NCI-H526 treated with DMSO at 0.1 percent for 48 hours (cell line): Measurements from ENCODE around the gene KLHL3.

Experiments used
- DNase-seq: peaks from one replicate; lab custom pipeline; 2025; lab: John Stamatoyannopoulos, UW

KLHL3 gene

DNA sequence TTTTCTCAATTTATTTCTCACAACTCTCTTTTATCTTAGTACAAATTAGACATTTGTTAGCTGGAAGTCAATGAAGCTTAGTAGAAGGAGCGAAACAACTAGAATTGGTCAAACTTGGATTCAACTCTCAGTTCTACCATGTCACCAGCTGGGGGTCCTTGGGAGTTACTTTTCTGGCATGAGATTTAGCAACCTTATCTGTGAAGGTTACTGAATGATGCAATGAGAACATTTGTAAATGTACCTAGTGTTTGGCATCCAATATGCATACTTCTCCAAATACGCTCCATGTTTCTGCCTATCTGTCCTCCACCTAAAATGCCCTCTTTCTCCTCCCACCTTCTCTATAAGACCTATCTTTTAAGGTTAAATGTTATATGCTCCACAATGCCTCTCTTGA is 12.0 kb upstream of the KLHL3 start:
- no peak for DNase-seq

DNA sequence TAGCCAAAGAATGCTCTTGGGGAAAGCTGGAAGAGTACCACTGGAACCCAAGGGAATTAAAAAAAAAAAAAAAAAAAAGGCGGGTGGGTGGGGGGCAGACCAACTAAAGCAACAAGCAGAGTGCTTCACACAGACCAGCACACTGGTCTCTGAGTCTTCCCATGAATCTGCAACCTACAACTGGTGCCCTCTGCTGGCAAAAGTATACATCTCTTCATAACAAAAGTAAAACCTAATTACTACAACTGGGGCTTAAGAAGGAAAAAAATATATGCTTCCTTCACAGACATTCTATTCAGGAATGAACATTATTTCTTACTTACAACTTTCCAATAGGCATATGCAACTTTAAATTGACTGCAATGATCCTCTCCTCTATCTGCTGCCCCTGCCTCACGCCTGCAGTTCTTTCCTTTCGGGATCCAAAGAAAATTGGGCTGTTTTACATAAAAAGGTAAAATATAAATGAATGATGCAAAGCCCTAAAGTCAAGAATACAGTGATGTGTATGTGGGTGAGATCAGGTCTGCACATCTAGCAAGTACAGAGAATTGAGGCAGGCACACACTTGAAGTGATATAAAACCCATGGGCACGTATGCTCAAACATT is 7.2 kb upstream of the KLHL3 start:
- peak; percentile 49 for DNase-seq

- peak; percentile 46 for DNase-seq
Measured at GRCh38 chr5:137741718-137742117, 5.8 kb upstream of the KLHL3 start.

DNA sequence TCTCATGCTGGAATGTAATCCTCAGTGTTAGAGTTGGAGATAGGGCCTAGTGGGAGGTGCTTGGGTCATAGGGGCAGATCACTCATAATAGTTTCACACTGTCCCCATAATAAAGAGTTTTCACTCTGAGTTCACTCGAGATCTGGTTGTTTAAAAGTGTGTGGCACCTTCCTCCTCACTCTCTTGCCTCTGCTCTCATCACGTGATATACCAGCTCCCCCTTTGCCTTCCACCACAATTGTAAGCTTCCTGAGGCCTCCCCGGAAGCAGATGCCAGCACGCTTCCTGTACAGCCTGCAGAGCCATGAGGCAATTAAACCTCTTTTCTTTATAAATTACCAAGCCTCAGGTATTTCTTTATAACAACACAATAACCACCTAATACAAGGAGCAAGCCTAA is 3.8 kb upstream of the KLHL3 start:
- DNase-seq: no peak

DNA sequence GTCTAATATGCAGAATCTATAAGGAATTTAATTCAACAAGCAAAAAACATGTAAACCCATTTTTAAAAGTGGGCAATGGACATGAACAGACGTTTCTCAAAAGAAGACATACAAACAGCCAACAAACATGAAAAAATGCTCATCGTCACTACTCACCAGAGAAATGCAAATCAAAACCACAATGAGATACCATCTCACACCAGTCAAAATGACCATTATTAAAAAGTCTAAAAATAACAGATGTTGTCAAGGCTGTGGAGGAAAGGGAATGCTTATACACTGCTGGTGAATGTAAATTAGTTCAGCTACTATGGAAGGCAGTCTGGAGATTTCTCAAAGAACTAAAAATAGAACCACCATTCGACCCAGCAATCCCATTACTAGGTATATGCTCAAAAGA is 3.1 kb upstream of the KLHL3 start:
- peak; percentile 69 for DNase-seq

GRCh38 chr5:137737349-137738131 is 1.7 kb upstream of the KLHL3 start:
- DNase-seq: no peak

DNA sequence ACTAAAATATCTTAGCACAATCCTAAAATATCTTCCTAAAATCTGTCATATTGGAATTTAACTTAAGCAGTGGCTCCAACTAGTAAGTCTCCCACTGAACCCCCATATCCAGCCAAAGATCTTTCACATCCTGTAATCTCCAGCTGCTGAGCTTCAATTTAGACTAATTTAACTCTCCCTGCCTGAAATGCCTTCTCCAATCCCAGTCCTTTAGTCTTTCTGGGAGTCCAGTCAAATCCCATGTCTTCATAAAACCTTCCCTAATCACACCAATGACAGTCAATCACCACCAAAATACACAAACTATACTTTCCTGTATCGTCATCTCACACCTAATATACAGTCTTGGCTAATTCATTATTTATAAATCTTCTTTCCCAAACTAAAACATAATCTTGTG is 607 bp upstream of the KLHL3 start:
- no peak for DNase-seq

- peak; percentile 32 for DNase-seq
Measured at GRCh38 chr5:137734962-137735554, 831 bp downstream of the KLHL3 start.

- DNase-seq: no peak
Measured at GRCh38 chr5:137734331-137734730, 1.6 kb downstream of the KLHL3 start.

DNA sequence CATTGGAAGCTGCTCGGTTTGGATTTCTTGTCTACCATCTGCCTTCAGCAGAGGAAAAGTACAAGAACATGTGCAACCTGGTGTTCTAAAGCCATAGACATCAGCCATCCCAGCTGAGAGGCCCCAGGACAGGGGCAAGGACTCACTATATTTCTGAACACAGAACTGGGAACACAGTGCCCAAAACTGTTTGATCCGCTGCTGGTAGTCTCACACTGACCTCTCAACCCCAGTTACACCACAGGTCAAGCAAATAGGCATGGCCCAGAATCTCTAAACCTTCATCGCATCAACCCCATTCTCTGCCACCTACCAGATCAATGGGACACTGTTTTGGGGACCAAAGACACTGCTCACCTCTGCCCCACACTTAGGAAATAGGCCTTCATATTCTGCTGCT is 2.0 kb downstream of the KLHL3 start:
- no peak for DNase-seq

DNA sequence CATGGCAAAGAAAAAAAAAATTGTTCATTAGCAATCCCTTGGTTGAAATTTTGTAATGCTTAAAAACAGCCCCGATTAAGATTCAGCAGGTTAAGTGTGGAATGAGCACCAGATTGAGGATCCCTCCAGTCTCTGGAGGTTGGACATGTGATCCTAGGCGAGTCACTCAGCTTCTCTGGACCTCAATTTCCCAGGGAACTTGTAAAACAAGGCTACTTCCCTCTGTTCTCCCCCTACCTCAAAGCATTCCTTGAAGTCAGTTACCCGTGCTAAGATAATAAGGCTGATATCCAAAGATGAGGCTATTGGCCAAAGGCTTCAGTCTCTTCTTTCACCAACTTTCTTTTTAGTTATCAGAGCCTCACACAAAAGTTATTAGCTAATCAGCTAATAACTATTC is 2.9 kb downstream of the KLHL3 start:
- no peak for DNase-seq

GRCh38 chr5:137731176-137731575 is 4.7 kb downstream of the KLHL3 start:
- no peak for DNase-seq

- no peak for DNase-seq
Measured at GRCh38 chr5:137730336-137730735, 5.6 kb downstream of the KLHL3 start.

DNA sequence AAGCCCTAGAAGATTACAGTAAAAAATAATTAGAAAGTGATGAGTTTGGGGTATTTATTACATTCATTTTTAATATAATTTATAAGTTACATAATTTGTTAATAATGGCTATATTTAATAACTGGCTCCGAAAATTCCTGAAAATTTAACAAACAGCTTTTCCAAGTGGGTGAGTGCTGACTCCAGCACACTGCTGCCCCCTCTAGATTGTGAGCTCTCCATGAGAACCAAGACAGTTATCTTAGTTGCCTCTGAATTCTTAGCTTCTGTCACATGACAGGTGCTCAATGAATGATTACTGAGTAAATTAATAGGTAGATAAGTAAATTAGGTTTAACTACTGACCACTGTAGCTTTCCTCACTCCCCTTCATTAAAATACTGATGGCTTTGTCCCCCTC is 7.8 kb downstream of the KLHL3 start:
- no peak for DNase-seq

GRCh38 chr5:137727623-137728022 is 8.3 kb downstream of the KLHL3 start:
- DNase-seq: no peak

DNA sequence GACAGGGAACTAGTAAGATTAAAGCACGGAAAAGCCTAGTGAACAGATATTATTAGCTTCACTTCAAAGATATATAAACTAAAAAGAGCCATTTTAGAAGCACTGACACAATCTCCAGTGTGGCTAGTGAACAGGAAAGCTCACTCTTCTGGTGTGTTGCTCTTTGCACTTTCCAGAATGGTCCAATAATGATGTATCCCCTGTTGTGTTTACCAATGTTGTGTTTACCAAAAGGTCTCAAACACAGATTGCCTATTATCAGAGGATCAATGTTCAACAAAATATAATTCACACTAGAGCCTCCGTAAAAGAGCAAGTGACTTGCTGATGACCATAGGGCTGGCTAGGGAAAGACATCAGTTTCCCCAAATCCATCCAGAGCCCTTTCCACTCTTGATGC is 11.6 kb downstream of the KLHL3 start:
- DNase-seq: no peak

GRCh38 chr5:137718611-137719010 is 17.3 kb downstream of the KLHL3 start:
- DNase-seq: no peak

- DNase-seq: no peak
Measured at GRCh38 chr5:137716337-137716736, 19.6 kb downstream of the KLHL3 start.

GRCh38 chr5:137715456-137715855 is 20.4 kb downstream of the KLHL3 start:
- no peak for DNase-seq

- DNase-seq: no peak
Measured at GRCh38 chr5:137714946-137715345, 20.9 kb downstream of the KLHL3 start.

DNA sequence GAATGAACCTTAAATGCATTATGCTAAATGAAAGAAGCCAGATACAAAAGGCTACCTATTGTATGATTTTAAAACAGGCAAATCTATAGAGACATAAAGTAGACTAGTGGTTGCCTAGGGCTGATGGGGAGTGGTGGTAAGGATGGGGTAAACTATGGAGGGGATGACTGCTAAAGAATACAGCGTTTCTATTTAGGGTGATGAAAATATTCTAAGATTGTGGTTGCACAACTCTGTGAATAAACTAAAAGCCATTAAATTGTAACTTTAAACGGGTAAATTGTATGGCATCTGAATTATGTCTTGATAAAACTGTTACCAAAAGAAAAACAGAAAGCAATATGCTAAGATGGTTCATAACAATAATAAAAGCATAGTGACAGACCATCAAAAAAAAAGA is 21.4 kb downstream of the KLHL3 start:
- no peak for DNase-seq

DNA sequence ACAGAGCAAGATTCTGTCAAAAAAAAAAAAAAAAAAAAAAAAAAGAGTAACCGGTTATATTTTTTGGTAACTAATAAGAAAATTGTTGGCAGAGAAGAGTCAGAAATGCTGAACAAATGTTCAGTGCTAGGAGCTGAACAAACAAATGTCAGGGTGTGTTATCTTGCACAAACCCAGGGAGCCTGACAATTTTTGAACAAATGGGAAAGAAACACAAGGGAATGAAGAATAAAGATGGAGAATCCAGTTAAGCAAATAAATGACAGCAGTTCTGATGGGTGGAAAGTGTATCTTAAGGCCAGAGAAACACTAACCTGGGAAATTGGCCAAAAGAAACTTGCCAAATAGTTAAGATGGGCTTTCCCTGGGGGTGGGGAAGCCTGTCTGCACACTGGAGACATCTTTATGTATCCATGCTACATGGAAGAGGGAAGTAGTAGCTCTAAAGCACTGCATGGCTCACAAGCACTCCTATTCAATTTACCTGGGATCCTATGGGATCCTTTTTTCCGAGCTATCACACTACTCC is 23.7 kb downstream of the KLHL3 start:
- DNase-seq: no peak

DNA sequence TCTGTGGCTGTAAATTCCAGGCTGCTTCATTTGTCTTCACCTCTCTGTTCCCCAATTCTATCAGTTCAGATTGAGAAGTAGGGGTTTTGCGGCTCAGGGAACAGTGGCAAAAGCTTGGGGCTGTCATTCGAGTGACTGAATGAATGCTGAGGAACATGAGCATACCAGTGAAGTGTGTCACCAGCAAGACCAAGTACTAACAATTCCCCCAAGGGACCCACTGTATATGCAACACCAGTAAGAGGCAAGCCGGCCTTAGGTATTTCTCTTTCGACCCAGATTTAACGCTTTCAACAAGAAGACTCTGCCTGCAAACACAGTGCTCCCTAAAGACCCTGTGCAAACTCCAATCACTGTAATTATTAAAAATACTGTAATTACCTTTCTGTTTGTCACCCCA is 25.8 kb downstream of the KLHL3 start:
- no peak for DNase-seq
